Osteocyte (in vitro differentiated cells): ENCODE data around the gene WDR48. TPM values are rescaled to one million over a fixed set of nuclear protein-coding genes. Genes with fewer than 3 reads are reported as not detected.

Source experiments
- DNase-seq: peaks from one replicate; pipeline ENCODE4 v3.0.0; 2021; ENCODE audit warnings: mixed read lengths; ENCODE audit not compliant: unreplicated experiment; ENCODE audit errors: extremely low spot score
- H3K27ac Mint-ChIP-seq: one replicate; pipeline ENCODE4 v1.8.0; 2021; ENCODE audit warnings: mild to moderate bottlenecking, mixed read lengths; ENCODE audit not compliant: unreplicated experiment
- H3K27me3 Mint-ChIP-seq: one replicate; pipeline ENCODE4 v1.8.0; 2021; ENCODE audit warnings: mixed read lengths; ENCODE audit not compliant: unreplicated experiment
- H3K36me3 Mint-ChIP-seq: one replicate; pipeline ENCODE4 v1.8.0; 2021; ENCODE audit warnings: mixed read lengths; ENCODE audit not compliant: unreplicated experiment
- H3K4me1 Mint-ChIP-seq: one replicate; pipeline ENCODE4 v1.8.0; 2021; ENCODE audit warnings: mixed read lengths; ENCODE audit not compliant: unreplicated experiment
- H3K4me3 Mint-ChIP-seq: one replicate; pipeline ENCODE4 v1.8.0; 2021; ENCODE audit warnings: mild to moderate bottlenecking, moderate library complexity, mixed read lengths; ENCODE audit not compliant: unreplicated experiment
- H3K9me3 Mint-ChIP-seq: one replicate; pipeline ENCODE4 v1.8.0; 2021; ENCODE audit warnings: mixed read lengths; ENCODE audit not compliant: unreplicated experiment
- total RNA-seq: library from RNA; stranded (reverse); gene quantifications from 2 replicates; pipeline ENCODE4 v1.2.1, GENCODE V29; 2021
- TF ChIP-seq, protein P1 (sequence below): fragments of 200-600 bp; sonication (generic); IDR thresholded peaks from 2 replicates; pipeline ENCODE4 v1.5.0; 2021; ENCODE audit warnings: antibody characterized with exemption, mild to moderate bottlenecking, moderate library complexity

Gene WDR48
- total RNA-seq, 1 donor from 2014 or later, result 45.4 TPM

DNA sequence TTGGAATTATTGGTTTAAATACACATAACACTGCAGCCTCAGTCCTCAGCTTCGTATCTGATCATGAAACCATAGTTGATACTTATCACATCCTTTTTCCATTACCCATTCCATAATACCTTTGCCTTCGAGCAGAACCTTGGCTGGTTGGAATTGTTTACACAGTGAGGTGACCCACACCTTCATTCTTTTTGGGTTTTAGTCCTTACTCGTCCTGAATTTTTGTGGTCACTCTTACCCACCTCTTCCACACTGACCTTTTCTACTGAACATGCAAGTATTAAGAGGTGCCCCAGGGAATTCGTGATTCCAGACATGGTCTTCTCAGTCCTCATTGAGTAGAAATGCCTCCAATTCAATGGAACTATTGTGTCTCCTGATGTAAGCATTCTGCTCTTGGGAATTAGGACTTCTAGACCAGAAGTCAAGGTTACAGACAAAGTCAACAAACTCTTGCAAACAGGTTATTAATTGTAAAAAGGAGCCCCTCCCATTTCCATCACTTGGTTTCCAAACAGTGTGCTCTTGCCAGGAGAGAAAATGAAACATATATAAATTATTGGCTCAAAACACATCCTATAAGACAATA is 37.8 kb upstream of the WDR48 start:
- no peak for DNase-seq
- no peaks in the 10 kb centered on the region for H3K9me3 Mint-ChIP-seq
- TF ChIP-seq, protein P1, sequence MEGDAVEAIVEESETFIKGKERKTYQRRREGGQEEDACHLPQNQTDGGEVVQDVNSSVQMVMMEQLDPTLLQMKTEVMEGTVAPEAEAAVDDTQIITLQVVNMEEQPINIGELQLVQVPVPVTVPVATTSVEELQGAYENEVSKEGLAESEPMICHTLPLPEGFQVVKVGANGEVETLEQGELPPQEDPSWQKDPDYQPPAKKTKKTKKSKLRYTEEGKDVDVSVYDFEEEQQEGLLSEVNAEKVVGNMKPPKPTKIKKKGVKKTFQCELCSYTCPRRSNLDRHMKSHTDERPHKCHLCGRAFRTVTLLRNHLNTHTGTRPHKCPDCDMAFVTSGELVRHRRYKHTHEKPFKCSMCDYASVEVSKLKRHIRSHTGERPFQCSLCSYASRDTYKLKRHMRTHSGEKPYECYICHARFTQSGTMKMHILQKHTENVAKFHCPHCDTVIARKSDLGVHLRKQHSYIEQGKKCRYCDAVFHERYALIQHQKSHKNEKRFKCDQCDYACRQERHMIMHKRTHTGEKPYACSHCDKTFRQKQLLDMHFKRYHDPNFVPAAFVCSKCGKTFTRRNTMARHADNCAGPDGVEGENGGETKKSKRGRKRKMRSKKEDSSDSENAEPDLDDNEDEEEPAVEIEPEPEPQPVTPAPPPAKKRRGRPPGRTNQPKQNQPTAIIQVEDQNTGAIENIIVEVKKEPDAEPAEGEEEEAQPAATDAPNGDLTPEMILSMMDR, result no peak
- H3K4me3 Mint-ChIP-seq, result no peak overlapping the region
- H3K27ac Mint-ChIP-seq, result no peak overlapping the region
- H3K27me3 Mint-ChIP-seq, result peaks cover 32% of the 10 kb centered on the region
- no peaks in the 10 kb centered on the region for H3K36me3 Mint-ChIP-seq
- no peaks in the 10 kb centered on the region for H3K4me1 Mint-ChIP-seq

- peaks cover 44% of the 10 kb centered on the region for H3K27me3 Mint-ChIP-seq
- DNase-seq, result no peak
- H3K36me3 Mint-ChIP-seq, result no peaks in the 10 kb centered on the region
- no peaks in the 10 kb centered on the region for H3K9me3 Mint-ChIP-seq
- no peaks in the 10 kb centered on the region for H3K4me1 Mint-ChIP-seq
- no peak overlapping the region for H3K4me3 Mint-ChIP-seq
- H3K27ac Mint-ChIP-seq, result no peak overlapping the region
- TF ChIP-seq, protein P1, result no peak
Measured at GRCh38 chr3:39015418-39015817, 36.4 kb upstream of the WDR48 start.

DNA sequence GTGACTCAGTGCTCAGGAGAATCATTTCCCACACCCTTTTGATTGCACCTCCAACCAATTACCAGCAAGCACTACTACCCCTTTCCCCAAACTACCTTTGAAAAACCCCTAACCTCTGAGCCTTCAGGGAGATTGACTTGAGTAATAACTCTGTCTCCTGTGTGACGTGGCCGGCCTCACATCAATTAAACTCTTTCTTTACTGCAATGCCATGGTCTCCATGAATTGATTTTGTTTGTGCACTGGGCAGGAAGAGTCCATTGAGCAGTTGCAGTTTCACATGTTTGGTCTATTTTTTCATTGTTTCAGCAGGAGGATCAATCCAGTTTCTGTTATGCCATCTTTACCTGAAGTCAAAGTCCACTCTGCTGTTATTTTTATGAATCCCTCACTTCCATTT is 32.5 kb upstream of the WDR48 start:
- peaks cover 41% of the 10 kb centered on the region for H3K27me3 Mint-ChIP-seq
- DNase-seq, result no peak
- TF ChIP-seq, protein P1, result no peak
- no peak overlapping the region for H3K27ac Mint-ChIP-seq
- H3K4me1 Mint-ChIP-seq, result no peaks in the 10 kb centered on the region
- H3K4me3 Mint-ChIP-seq, result no peak overlapping the region
- no peaks in the 10 kb centered on the region for H3K9me3 Mint-ChIP-seq
- H3K36me3 Mint-ChIP-seq, result no peaks in the 10 kb centered on the region

- H3K9me3 Mint-ChIP-seq, result no peaks in the 10 kb centered on the region
- DNase-seq, result no peak
- H3K36me3 Mint-ChIP-seq, result no peaks in the 10 kb centered on the region
- H3K4me1 Mint-ChIP-seq, result no peaks in the 10 kb centered on the region
- peaks cover 40% of the 10 kb centered on the region for H3K27me3 Mint-ChIP-seq
- TF ChIP-seq, protein P1, result no peak
- H3K4me3 Mint-ChIP-seq, result no peak overlapping the region
- no peak overlapping the region for H3K27ac Mint-ChIP-seq
Measured at GRCh38 chr3:39021029-39021428, 30.8 kb upstream of the WDR48 start.

DNA sequence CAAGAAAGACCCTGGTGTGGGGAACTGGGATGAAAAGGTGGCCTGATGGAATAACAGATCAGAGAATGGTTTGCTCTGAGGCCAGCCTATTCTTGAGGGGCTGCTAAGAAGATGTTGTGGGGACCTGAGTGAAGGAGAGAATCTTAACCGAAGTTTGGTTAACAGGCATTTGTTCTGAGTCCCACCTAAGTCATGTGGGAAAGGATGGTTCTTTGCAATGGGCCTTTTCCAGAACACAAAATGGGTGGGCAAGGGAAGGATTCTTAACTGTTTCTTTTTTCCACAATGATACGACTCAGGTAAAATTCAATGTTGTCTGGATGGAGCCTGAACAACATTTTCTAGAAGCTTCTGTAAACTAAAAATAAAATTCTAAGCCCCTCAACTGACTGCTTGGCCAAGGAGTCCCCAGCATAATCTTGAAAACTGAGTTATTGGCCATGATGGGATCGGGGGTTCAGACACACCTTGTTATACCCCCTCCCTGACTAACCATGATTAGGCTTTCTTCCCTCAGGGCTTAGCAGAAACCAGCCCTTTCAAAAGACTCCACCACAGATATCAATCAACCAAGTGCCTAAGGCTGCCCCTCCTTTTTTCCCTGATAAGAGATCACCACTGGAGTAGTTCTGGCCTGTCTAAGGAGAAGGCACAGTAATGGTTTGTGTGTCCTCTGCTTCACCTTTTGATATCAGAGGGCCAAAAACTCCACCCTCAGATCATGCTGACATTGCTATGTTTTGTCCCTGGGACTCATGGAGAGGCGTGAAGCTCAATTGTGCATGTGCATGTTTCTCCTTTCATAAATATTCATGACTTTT is 30.1 kb upstream of the WDR48 start:
- DNase-seq, result no peak
- no peaks in the 10 kb centered on the region for H3K36me3 Mint-ChIP-seq
- peaks cover 44% of the 10 kb centered on the region for H3K27me3 Mint-ChIP-seq
- no peak overlapping the region for H3K4me3 Mint-ChIP-seq
- H3K4me1 Mint-ChIP-seq, result no peaks in the 10 kb centered on the region
- TF ChIP-seq, protein P1, result no peak
- H3K27ac Mint-ChIP-seq, result no peak overlapping the region
- no peaks in the 10 kb centered on the region for H3K9me3 Mint-ChIP-seq
